CD4-positive, alpha-beta T cell (primary cell): ENCODE data around the gene ADGRE2. TPM values are rescaled to one million over a fixed set of nuclear protein-coding genes. Genes with fewer than 3 reads are reported as not detected.
"Not testable (repeated sequence)": the region's sequence is repeated elsewhere in the genome, so short reads cannot be mapped to it uniquely, and the experiment has no call there.

Experiments
- ATAC-seq: fragments of 200-7000 bp; cut with Tn5 transposase; one replicate; pipeline ENCODE4 v1.10.0; 2022; ENCODE audit warnings: mild to moderate bottlenecking; ENCODE audit not compliant: poor library complexity
- CTCF ChIA-PET: fragments of 350-600 bp; sonication (Branson Sonifier 250); formaldehyde crosslinking; loops from one replicate; lab custom pipeline; 2021; ENCODE audit warnings: antibody characterized with exemption, inconsistent platforms; lab: Charles Lee
- POLR2A ChIA-PET: fragments of 350-600 bp; sonication (Branson Sonifier 250); formaldehyde crosslinking; loops from one replicate; lab custom pipeline; 2021; ENCODE audit warnings: antibody characterized with exemption, inconsistent platforms; lab: Charles Lee
- DNase-seq, 14 experiments: peaks; one replicate each; pipeline ENCODE4 v3.0.0-alpha.2; 2013 to 2020; ENCODE audit warnings: mixed read lengths in 2 of 14
- H3K27ac ChIP-seq, 2 donors: one replicate each; pipeline versions ENCODE4 v1.5.1 to v1.7.0; 2013; ENCODE audit warnings: low read length in 2 of 2, low read depth in 1 of 2, mild to moderate bottlenecking in 1 of 2
- H3K27me3 ChIP-seq, 2 experiments: 1 replicate in 1 of 2; 2 replicates in 1 of 2; pipeline versions ENCODE4 v1.6.1 to v1.7.0; 2013; ENCODE audit warnings: low read length in 2 of 2, control low read depth in 1 of 2, mild to moderate bottlenecking in 1 of 2, moderate library complexity in 1 of 2; ENCODE audit not compliant: insufficient read depth in 2 of 2, control insufficient read depth in 1 of 2
- H3K36me3 ChIP-seq: one replicate; pipeline ENCODE4 v1.6.1; 2013; ENCODE audit warnings: low read length, control low read depth; ENCODE audit not compliant: insufficient read depth
- H3K4me1 ChIP-seq: one replicate; pipeline ENCODE4 v1.6.1; 2013; ENCODE audit warnings: low read length, control low read depth; ENCODE audit not compliant: insufficient read depth
- H3K4me3 ChIP-seq: one replicate; pipeline ENCODE4 v1.5.1; 2013; ENCODE audit warnings: mild to moderate bottlenecking, low read length, moderate library complexity
- H3K9me3 ChIP-seq, 2 experiments: 1 replicate in 1 of 2; 2 replicates in 1 of 2; pipeline versions ENCODE4 v1.6.1 to v1.7.0; 2013; ENCODE audit warnings: low read length in 2 of 2, mild to moderate bottlenecking in 2 of 2, control low read depth in 1 of 2, moderate library complexity in 1 of 2; ENCODE audit not compliant: control insufficient read depth in 1 of 2, insufficient read depth in 1 of 2
- H3K27ac Mint-ChIP-seq: one replicate; pipeline ENCODE4 v1.8.0; 2020; ENCODE audit warnings: mixed read lengths
- H3K27me3 Mint-ChIP-seq: one replicate; pipeline ENCODE4 v1.8.0; 2021; ENCODE audit warnings: mixed read lengths
- H3K36me3 Mint-ChIP-seq: one replicate; pipeline ENCODE4 v1.8.0; 2021; ENCODE audit warnings: low read depth, mixed read lengths
- H3K4me1 Mint-ChIP-seq: one replicate; pipeline ENCODE4 v1.8.0; 2021; ENCODE audit warnings: low read depth, mixed read lengths
- H3K4me3 Mint-ChIP-seq: one replicate; pipeline ENCODE4 v1.8.0; 2020; ENCODE audit warnings: mild to moderate bottlenecking, mixed read lengths
- H3K9me3 Mint-ChIP-seq: one replicate; pipeline ENCODE4 v1.8.0; 2020; ENCODE audit warnings: mixed read lengths
- intact Hi-C, 2 experiments: fragments of 100-400 bp; cut with DNase I in 1 of 2; cut with micrococcal nuclease in 1 of 2; formaldehyde crosslinking; loops; one replicate each; pipeline versions ENCODE4 v1.15.1 to v1.9.0; 2023 to 2025; cut with DNase I, micrococcal nuclease
- total RNA-seq, 174 experiments: library from RNA in 2 of 174; stranded (reverse) in 2 of 174; gene quantifications; one replicate each; pipeline ENCODE4 v1.2.3 and lab custom pipeline; 2021 to 2026
- TF ChIP-seq, protein P1 (sequence below): fragments of 200-600 bp; IDR thresholded peaks from one replicate; pipeline ENCODE4 v1.8.0; 2022; ENCODE audit warnings: antibody characterized with exemption, mild to moderate bottlenecking

The ADGRE2 gene
- total RNA-seq, 2 experiments from 2014 or later, result 3.0 to 3.8 TPM

DNA sequence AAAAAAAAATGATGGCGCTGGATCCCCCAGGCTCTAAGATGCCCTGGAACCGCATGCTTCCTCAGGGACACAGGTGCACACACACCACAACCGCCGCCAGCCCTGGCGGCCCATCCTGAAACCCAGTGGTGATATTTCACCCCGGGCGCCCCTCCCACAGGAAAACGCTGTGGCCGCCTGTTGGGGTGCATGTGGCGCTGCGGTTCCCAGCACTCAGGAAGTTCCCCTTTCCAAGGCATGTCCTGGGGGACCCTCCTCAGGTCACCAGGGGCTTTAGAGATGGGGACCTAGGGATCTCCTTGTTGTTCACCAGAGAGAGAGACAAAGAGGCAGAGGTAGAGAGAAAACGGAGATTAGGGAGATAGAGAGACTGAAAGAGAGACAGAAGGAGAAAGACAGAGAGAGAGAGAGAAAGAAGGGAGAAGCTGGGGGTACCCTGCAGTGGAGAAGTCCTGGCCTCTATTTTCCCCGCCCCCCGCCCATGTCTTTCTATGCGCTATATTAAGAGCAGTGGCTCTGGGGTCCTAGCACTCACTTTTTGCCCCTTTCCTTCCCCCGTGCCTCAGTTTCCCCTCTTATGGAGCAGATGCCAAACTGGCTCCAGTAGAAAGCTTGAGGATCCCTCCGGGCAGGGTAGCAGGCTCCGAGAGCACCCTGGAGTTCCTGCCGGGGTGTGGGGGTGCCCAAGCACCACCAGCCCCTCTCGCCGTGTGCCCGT, 2.3 kb downstream of the ADGRE2 start:
- ChIA-PET POLR2A (no interaction called here), CTCF (no interaction called here)
- Mint-ChIP-seq H3K9me3 (no peaks in the 10 kb centered on the region), H3K27me3 (peaks cover 50% of the 10 kb centered on the region), H3K36me3 (no peaks in the 10 kb centered on the region), H3K27ac (no peak overlapping the region), H3K4me1 (peaks cover 12% of the 10 kb centered on the region), H3K4me3 (peak overlapping the region; percentile 45)
- H3K27ac ChIP-seq, result no peak overlapping the region
- ATAC-seq, result no peak
- H3K9me3 ChIP-seq, result peaks cover 0 to 3% of the 10 kb centered on the region in 2 experiments
- DNase-seq, result peak in 2 of 14 experiments; percentile 35 to 42
- intact Hi-C loops, result no loop called here
- no peaks in the 10 kb centered on the region for H3K36me3 ChIP-seq
- TF ChIP-seq, protein P1, sequence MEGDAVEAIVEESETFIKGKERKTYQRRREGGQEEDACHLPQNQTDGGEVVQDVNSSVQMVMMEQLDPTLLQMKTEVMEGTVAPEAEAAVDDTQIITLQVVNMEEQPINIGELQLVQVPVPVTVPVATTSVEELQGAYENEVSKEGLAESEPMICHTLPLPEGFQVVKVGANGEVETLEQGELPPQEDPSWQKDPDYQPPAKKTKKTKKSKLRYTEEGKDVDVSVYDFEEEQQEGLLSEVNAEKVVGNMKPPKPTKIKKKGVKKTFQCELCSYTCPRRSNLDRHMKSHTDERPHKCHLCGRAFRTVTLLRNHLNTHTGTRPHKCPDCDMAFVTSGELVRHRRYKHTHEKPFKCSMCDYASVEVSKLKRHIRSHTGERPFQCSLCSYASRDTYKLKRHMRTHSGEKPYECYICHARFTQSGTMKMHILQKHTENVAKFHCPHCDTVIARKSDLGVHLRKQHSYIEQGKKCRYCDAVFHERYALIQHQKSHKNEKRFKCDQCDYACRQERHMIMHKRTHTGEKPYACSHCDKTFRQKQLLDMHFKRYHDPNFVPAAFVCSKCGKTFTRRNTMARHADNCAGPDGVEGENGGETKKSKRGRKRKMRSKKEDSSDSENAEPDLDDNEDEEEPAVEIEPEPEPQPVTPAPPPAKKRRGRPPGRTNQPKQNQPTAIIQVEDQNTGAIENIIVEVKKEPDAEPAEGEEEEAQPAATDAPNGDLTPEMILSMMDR, result no peak
- peak overlapping the region; percentile 55 for H3K4me3 ChIP-seq
- peaks cover 17% of the 10 kb centered on the region for H3K4me1 ChIP-seq
- peaks cover 25 to 28% of the 10 kb centered on the region in 2 experiments for H3K27me3 ChIP-seq

DNA sequence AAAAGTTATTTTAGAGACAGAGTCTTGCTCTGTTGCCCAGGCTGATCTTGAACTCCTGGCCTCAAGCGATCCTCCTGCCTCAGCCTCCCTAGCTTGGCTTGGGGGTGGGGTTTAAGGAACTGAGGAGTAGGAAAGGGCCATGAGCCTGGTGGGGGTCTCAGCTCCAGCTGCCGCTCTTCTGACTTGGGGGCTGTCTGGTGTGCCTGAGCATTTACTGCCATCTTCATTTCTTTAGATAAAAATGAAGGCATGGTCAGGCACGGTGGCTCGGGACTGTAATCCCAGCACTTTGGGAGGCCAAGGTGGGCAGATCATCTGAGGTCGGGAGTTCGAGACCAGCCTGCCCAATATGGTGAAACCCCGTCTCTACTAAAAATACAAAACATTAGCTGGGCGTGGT, 3.0 kb downstream of the ADGRE2 start:
- Mint-ChIP-seq H3K27me3 (peaks cover 47% of the 10 kb centered on the region), H3K4me1 (peaks cover 12% of the 10 kb centered on the region)
- CTCF ChIA-PET, H3K36me3 Mint-ChIP-seq, DNase-seq, H3K9me3 Mint-ChIP-seq, H3K36me3 ChIP-seq, POLR2A ChIA-PET, H3K4me3 Mint-ChIP-seq, ATAC-seq, H3K27ac ChIP-seq, H3K9me3 ChIP-seq, H3K27ac Mint-ChIP-seq, intact Hi-C loops: not testable (repeated sequence)
- Histone ChIP-seq H3K27me3 (peaks cover 25 to 28% of the 10 kb centered on the region in 2 experiments), H3K4me3 (peak overlapping the region; percentile 55), H3K4me1 (peaks cover 17% of the 10 kb centered on the region)

DNA sequence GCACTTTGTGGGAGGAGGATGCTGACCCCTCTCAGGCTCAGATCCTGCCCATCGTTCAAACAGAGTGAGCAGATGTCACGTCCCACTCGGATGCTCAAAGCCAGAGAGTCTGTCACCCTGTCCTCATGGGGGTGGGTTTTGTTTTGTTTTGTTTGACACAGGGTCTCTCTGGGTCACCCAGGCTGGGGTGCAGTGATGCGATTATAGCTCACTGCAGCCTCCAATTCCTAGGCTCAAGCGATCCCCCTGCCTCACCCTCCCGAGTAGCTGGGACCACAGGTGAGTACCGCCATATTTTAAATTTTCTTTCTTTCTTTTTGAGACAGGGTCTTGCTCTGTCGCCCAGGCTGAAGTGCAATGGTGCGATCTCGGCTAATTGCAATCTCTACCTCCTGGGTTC, 4.0 kb downstream of the ADGRE2 start:
- intact Hi-C loops, result no loop called here
- DNase-seq (no peak), ATAC-seq (no peak)
- Histone ChIP-seq H3K9me3 (peaks cover 0 to 3% of the 10 kb centered on the region in 2 experiments), H3K36me3 (no peaks in the 10 kb centered on the region), H3K4me3 (no peak overlapping the region), H3K27me3 (peaks cover 25 to 28% of the 10 kb centered on the region in 2 experiments), H3K4me1 (peaks cover 17% of the 10 kb centered on the region), H3K27ac (no peak overlapping the region)
- ChIA-PET CTCF (no interaction called here), POLR2A (no interaction called here)
- Mint-ChIP-seq H3K4me1 (peaks cover 12% of the 10 kb centered on the region), H3K27me3 (peaks cover 54% of the 10 kb centered on the region), H3K27ac (no peak overlapping the region), H3K4me3 (no peak overlapping the region), H3K9me3 (no peaks in the 10 kb centered on the region), H3K36me3 (no peaks in the 10 kb centered on the region)
- TF ChIP-seq, protein P1, result no peak

DNA sequence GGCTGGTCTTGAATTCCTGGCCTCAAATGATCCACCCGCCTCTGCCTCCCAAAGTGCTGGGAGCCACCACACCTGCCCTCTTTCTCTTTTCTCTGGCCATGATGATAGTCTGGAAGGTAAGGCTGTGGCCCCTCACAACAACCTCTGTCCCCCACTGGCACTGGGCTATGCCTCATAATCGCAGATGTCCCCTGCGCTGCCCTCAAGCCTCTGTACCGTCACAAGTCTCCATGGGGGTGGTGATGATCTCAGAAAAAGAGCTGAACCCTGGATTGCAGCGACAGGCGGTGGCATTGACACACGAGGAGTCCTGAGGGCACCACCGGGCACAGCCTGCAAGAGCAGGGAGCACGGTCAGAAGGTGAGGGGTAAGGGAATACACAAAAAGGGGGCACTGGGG, 4.6 kb downstream of the ADGRE2 start:
- peaks cover 17% of the 10 kb centered on the region for H3K4me1 ChIP-seq
- H3K4me3 ChIP-seq, H3K9me3 Mint-ChIP-seq, CTCF ChIA-PET, DNase-seq, POLR2A ChIA-PET, H3K9me3 ChIP-seq, H3K27ac Mint-ChIP-seq, H3K4me3 Mint-ChIP-seq, H3K27ac ChIP-seq, ATAC-seq, H3K36me3 Mint-ChIP-seq, H3K36me3 ChIP-seq: not testable (repeated sequence)
- intact Hi-C loops, result loop anchor here in 1 of 2 experiments (2.0 kb wide), 1 partner anchor 51 kb away; no protein-coding TSS in a partner anchor
- peaks cover 22 to 25% of the 10 kb centered on the region in 2 experiments for H3K27me3 ChIP-seq
- H3K27me3 Mint-ChIP-seq, result peaks cover 48% of the 10 kb centered on the region
- H3K4me1 Mint-ChIP-seq, result peaks cover 12% of the 10 kb centered on the region
